ENCODE measurements around the gene HHIPL2.

The HHIPL2 gene

GRCh38 chr1:222547944-222548671, at the start of gene HHIPL2:
Gene HHIPL2 (minus strand): TSS chr1:222548104. CDS start chr1:222548044, 60 bp downstream.
- no peak for DNase-seq

GRCh38 chr1:222596696-222597095, 48.8 kb upstream of the HHIPL2 start:
- DNase-seq = no peak

GRCh38 chr1:222594789-222595188, 46.9 kb upstream of the HHIPL2 start:
- no peak for DNase-seq

- no peak for DNase-seq
Observed at GRCh38 chr1:222592171-222592570, 44.3 kb upstream of the HHIPL2 start.

DNA sequence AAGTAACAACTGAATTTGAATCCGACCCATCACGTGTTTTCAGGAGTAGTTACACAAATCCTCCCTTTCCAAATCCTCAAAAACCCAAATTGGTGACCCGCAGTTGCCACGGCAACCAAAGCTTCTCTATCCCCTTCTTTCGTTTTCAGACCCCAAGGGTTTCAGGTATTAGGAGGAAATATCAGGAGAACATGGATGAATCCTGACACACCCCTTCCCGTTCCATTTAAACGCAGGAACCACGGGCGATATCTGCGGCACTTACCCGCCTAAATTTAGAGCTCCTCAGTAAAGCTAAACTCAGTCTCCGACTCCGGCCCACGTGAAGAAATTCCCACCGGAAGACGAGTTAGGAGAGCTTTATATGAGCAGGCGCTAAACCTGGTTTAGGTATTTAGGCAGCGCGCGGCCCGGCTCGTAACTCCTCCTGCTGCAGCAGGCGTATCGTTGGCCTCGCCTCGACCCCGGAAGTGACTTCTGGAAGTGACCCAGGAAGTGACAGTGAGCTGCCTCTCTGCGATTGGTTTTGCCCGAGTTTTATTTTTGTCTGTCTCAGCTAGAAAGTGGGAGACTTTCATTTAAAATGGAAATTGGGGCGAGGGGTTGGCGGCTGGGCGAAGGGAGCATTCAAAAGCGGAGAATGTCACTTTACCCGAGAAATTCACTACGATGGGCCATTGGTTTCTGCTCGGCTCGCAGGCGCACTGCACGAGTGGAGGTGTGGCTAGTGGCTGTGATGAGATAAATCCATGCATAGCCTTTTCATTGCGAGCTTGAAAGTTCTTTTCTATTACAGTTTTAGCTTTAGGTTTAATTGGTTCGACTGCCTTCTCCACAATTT, 41.8 kb upstream of the HHIPL2 start, which contains the start of gene TAF1A:
Gene TAF1A, minus strand, starts transcription at position 472 of the 841 bp plus-strand sequence.
- DNase-seq = peak; percentile 78 to 82

- no peak for DNase-seq
Observed at GRCh38 chr1:222588135-222588534, 40.2 kb upstream of the HHIPL2 start.

- no peak for DNase-seq
Observed at GRCh38 chr1:222586842-222587241, 38.9 kb upstream of the HHIPL2 start.

GRCh38 chr1:222583079-222583478, 35.2 kb upstream of the HHIPL2 start:
- no peak for DNase-seq

DNA sequence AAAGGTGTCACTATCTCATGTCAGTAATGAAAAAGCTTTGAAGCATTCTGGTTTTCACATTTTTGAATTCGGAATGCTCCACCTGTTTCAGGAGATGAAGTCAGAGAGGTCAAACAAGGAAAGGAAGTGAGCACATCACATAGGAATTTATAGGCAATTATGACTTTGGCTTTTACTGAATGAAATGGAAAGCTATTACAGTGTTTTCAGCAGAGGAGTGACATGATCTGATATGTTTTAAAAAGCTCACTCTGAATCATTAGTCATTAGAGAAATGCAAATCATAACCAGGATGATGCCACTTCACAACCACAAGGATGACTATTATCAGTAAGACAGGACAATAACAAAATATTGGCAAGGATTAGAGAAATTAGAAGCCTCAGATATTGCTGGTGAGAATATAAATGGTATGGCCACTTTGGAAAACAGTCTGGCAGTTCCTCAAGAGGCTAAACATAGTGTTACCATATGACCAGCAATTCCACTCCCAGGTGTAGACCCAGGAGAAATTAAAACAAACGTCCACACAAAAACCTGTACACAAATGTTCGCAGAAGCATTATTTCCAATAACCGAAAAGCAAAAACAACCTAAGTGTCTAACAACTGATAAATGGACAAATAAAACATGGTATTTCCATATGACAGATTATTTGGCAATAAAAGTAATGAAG, 34.3 kb upstream of the HHIPL2 start:
- DNase-seq = no peak

- DNase-seq = no peak
Observed at GRCh38 chr1:222579316-222579715, 31.4 kb upstream of the HHIPL2 start.

- no peak for DNase-seq
Observed at GRCh38 chr1:222570837-222571236, 22.9 kb upstream of the HHIPL2 start.

DNA sequence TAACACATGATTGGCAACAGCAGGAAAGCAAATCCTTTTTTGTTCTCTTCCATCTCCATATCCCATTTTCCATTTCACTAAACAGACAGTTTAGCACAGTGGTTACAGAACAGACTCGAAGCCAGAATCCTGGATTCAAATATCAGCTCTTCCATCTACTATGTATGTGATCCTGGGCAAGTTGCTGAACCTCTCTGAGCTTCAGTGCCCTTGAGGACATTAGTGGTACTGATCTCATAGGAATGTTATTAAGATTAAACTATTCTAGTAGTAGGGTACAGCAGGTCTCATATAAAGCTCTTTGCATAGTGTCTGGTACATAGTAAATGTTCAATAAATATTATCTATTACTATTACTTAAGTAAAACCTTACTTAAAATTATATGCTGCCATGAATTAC, 13.8 kb upstream of the HHIPL2 start:
- DNase-seq = no peak

DNA sequence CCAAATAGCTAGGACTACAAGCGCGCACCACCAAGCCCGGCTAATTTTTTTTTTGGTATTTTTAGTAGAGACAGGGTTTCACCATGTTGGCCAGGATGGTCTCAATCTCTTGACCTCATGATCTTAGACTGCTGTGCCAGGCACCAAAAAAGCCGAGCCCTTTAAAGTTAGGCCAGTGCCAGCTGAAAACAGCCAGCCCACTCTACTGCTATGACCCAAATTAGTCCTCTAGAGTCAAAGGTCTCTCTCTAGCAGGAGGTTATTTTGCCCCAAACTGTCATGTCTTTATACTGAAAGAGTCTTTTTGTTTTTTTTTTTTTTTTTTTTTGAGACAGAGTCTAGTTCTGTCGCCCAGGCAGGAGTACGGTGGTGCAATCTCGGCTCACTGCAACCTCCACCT, 9.7 kb upstream of the HHIPL2 start:
- no peak for DNase-seq

- no peak for DNase-seq
Observed at GRCh38 chr1:222557148-222557547, 9.2 kb upstream of the HHIPL2 start.

- DNase-seq = no peak
Observed at GRCh38 chr1:222555992-222556615, 8.2 kb upstream of the HHIPL2 start.

- DNase-seq = no peak
Observed at GRCh38 chr1:222554177-222554576, 6.3 kb upstream of the HHIPL2 start.

- DNase-seq = no peak
Observed at GRCh38 chr1:222552882-222553281, 5.0 kb upstream of the HHIPL2 start.

DNA sequence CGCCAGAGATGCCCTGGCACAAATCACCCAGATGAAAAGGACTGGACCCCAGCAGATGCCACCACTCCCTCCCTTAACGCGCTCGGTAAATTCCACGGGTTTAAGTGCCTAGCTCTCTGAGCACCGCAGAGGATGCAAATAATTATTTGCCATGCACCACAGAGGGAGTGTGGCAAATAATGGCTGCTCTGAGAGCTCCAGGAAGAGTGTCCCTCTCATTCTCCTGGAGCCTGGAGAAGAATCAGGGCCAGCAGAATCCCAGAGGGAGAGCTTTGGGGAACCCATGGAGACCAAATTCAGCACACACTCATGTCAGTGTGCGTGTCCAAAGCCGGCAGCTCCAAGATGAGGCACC, 667 bp downstream of the HHIPL2 start:
- no peak for DNase-seq

DNA sequence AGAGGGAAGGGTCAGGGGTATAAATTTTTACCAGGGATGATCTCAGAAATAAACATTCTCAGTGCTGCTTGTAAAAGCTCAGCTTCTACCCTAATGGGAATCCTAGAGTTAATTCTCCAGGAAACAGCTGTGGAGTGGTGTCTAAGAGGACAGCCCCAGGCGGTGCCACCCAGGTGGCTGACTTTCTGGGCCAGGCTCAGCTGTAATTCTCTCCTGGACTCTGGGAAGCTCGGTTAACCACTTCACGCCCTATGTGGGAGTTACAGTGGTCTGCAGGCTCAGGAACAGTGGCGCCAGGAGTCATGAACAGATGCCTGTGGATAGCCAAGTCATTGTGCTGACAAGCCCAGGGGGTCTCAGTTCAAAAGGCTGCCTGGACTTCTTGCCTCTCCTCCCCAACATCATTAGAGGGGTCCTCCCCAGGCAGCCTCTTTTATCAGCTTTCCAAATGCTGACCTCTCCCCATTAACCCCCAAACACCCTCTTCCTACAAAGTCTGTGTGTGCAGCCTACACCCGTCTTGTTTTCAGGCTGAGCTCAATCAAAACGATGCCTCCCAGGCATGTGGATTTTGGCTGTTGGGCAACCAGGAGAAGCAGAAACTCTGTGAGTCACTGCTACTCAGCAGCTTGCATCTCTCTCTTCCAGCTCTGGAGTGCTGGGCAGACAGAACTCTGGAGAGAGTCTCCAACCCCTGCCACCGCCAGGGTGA, 1.2 kb downstream of the HHIPL2 start:
- no peak for DNase-seq

DNA sequence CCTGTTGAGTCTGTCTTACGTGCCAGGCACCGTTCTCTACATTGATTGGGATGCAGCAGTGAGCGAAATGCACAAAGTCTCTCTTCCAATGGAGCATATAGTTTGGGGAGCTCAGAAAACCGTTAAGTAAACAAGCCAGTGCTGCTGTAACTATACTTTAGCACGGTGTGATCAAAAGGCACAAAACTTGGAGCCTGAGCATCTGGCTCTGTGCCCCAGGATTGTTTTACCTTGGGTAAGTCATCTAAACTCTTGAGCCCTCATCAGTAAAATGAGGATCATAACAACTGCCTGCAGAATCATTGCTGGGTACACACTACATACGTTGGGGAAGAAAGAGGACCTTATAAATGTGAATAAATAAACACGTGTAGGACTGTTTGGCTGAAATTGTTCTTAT, 1.8 kb downstream of the HHIPL2 start:
- no peak for DNase-seq

- DNase-seq = no peak
Observed at GRCh38 chr1:222543817-222544216, 4.1 kb downstream of the HHIPL2 start.

- DNase-seq = no peak
Observed at GRCh38 chr1:222540598-222540995, 7.3 kb downstream of the HHIPL2 start.

Measured in activated CD4-positive, alpha-beta T cell treated with anti-CD3 and anti-CD28 coated beads, Interleukin-2, amount 50 U/mL, for 4 hours (primary cell).